Posterior vena cava (tissue), 2 donors: ENCODE measurements around the gene MUC20. TPM values are rescaled to one million over a fixed set of nuclear protein-coding genes. Genes with fewer than 3 reads are reported as not detected.

Source experiments
- DNase-seq: peaks from one replicate; pipeline ENCODE4 v3.0.0-alpha.2; 2020; ENCODE audit warnings: low spot score
- intact Hi-C, 2 donors: fragments of 100-400 bp; cut with DNase I; formaldehyde crosslinking; loops; one replicate each; pipeline versions ENCODE4 v1.14.1 to v1.14.2; 2022 to 2023
- total RNA-seq, 2 donors: library from RNA; stranded (reverse); fragmentation: NEBNext Ultra II Directional; extraction: Animal tissue kit (Norgen Biotek cat#: 25700); gene quantifications; one replicate each; pipeline ENCODE4 v1.2.1, GENCODE V29; 2021
- donor health status: DM: yes; HTN: yes; CAD: no.
- donor health status: DM: yes; HTN: yes; CAD: no.

MUC20 gene
- total RNA-seq, 2 donors from 2014 or later, result 3.8 to 9.4 TPM

DNA sequence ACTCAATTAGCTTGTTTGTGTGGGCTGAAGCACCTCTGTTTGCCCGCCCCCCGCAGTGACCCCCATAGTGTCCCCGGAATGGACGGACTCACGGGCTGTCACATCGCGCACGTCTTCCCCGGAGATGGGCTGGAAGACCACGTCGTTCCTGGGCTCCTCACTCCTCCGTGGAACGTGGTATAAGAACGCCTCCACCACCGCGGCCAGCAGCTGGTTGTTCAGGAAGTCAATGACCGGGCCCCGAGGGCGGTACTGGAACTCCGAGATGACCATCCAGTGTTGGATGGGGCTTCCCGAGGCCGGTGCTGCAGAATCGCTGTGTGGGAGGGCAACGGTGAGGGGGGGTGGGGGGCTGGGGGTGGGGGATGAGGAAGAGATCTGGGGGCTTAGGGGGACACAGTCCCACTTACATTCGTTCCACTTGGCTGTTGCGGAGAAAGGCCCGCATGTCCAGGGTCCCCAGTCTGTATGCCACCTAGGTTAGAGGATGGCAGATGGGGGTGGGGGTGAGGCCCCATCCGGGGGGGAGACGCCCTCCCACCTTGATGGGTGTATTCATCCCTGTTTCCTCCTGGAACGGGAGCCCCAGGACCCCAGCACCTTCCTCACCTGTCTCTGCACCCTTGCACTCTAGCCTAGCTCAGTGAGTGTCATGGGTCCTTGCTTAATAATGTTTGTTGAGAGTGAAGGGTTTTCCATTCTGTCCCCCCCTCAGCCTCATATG, 30.2 kb downstream of the MUC20 start:
- intact Hi-C loops, result no loop called here
- peak; percentile 80 for DNase-seq

DNA sequence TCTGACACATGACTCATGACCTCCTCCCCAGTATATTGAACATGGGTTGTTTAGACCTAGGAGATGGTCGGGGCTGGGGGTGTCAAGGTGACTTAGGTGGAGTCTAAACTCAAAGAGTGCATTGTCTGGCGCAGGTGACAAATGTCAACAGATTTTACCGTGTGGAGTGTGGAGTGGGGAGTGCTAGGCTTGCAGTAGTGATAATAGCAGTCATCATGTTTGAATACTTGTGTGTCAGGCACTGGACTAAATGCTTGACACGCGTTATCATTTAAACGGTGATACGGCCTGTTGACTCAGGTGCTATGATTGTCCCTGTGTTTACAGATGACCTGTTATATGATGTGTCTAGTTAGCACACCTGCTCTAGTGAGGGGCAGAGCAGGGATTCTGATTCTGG, 30.8 kb downstream of the MUC20 start:
- intact Hi-C loops, result no loop called here
- DNase-seq, result peak; percentile 32

DNA sequence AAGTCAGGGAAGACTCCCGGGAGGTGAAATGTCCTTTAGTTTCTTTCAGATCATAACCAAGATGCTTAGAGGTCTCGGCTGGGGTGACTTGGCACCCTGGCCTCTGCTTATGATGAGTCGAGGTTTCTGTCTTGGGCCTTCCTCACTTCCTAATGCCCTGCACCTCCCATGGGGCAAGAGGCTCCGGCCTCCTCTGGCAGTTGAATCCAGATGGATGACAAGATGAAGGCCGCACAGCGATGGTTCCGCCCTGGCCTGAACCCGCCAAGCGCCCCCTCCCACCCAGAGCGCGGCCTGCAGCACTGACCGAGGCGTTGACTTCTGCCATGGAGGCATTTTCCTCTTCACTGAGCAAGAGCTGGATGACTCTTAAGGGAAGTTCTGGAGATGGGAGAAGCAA, 31.3 kb downstream of the MUC20 start:
- intact Hi-C loops, result no loop called here
- peak; percentile 76 for DNase-seq

DNA sequence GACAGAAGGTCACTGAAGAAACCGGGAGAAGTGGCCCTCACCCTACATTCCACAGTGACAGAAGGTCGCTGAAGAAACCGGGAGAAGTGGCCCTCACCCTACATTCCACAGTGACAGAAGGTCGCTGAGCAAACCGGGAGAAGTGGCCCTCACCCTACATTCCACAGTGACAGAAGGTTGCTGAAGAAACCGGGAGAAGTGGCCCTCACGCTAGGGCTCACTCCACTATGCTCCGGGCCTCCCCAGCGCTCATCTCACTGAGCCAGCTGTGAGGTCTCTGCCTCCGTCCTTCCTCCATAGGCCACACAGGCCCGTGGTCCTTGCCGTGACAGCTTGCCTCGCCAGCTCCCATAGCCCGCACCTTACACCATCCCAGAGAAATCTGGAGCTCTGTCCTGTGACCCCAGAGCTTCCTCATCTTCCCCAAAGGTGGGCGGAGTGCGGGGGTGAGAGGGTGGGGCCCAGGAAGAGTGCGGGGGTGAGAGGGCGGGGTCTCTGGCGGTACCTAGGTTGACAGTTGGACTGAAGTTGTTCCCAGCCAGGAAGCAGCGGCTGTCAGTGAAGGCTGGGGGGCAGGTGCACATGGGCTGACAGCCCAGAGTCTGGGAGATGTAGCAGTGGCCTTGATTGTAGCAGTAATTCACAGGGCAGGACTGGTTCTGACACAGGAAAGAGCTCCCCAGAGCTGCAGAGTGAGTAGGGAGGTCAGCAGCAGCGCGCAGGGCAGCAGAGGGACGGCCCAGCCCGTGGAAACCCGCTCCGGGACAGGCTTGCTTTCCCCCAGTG, 32.0 kb downstream of the MUC20 start:
- DNase-seq, result peak; percentile 61
- intact Hi-C loops, result no loop called here

DNA sequence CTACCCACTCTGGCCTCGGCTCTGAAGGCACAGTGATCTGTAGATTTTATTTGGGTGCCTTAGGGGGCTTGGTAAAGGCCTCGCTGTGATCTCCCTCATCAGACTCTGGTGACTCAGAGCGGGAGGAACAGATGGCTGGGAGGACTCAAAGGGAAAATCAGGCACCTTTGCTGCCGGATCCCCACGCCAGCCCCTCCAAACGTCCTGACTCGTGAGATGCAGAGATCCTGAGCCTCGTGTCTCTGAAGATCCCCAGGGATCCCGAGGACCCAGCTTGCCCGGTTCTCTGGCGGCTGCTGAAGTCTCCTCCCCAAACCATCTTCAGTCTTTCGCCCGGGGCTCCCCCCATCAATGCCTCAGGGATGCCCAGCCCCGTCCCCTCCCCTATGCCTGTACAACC, 32.8 kb downstream of the MUC20 start:
- intact Hi-C loops, result no loop called here
- DNase-seq, result peak; percentile 52

DNA sequence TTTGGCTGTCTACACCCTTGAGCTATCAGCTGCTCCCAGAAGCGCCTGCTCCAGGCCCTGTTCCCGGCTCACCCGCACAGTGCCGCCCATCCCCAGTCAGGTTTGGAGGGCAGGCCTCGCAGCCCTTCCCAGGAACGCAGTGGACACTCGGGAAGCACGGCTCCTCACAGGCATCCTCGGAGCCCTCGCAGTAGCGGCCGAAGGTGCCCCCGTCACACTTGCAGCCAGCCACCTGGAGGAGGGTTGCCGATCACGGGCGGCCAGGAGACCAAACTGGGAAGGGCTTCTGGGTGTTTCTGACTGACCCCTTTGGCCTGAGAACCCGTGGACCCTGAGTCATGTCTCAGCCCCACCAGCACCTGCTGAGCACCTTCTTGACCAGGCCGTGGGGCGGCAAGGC, 33.4 kb downstream of the MUC20 start:
- intact Hi-C loops, result no loop called here
- DNase-seq, result peak; percentile 67

DNA sequence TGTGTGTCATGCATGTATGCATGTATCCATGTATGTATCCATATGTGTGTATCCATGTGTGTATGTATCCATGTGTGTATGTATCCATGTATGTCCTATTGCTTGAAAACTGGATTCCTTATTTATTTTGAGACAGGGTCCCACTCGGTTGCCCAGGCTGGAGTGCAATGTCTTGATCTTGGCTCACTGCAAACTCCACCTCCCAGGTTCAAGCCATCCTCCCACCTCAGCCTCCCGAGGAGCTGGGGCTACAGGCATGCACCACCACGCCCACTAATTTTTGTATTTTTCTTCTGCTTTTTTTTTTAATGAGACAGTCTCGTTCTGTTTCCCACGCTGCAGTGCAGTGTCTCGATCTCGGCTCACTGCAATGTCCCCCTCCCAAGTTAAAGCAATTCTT, 34.1 kb downstream of the MUC20 start:
- DNase-seq, result no peak
- intact Hi-C loops, result no loop called here

DNA sequence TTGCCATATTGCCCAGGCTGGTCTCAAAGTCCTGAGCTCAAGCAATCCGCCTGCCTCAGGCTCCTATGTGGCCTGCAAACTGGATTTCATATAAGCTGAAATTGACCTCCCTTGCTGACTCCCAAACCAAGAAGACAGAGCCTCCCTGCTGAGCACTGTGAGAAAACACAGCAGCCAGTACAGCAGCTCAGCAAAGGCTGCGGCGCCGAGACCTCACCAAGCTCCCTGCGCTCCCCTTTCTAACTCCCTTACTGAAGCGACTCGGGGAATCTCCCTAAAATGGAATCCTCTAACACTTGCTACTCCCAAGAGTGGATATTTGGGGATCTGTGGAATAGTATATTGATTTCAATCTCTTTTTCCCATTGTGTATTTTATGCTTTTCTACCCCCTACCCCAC, 34.6 kb downstream of the MUC20 start:
- intact Hi-C loops, result no loop called here
- no peak for DNase-seq

DNA sequence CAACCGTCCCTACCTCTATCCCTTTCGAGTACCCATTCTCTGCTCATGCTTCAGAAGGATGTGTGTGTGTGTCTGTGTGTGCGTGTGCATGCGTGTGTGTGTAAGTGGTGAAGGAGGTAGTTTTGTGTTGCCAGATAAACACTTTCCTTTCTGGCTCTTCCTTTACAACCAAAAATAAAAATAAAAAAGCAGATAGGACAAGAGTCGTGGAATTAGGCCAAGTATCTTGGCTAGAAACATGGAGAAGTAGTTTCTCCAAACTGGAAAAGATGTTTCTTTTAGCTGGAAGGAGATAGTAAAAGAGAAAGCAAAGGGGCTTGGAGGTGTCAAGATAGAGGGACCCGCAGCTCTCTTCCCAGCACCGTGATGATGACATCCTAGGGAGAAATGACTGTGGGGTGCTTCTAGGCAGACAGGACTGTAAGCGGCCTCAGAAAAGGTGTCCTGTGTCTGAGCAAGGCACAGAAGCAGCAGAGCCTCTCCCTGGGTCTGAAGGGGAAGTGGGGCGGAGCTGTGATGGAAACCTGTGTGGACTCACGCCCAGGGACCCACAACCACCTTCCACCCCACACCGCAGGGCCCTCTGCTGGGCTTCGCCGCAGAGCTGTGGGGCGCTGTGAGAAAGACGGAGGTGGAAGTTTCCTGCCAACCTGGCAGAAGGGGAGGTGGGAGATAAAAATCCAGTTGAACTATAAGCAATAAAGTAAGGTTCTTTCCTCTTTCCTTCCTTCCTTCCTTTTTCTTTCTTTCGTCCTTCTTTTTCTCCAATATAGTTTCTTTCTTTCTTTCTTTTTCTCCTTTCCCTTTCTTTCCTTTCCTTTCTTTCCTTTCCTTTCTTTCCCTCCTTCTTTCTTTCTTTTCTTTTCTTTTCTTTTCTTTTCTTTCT, 35.3 kb downstream of the MUC20 start:
- intact Hi-C loops, result no loop called here
- DNase-seq, result peak; percentile 62

DNA sequence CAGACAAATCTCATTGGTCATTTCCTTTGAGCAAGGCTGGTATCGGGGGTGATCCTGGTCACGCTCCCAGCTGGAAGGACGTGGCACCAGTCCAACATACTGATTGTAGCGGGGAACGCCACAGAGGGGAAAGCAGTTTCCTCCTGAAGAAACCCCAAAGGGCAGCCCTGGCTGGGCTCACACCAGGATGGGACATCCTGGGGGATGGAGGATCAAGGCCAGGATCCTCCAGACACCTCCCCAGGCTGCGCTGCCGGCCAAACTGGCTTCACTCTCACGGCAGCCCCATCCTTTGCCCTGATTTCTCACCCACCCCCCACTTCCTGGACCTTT, 36.6 kb downstream of the MUC20 start:
- peak; percentile 77 for DNase-seq
- intact Hi-C loops, result no loop called here

DNA sequence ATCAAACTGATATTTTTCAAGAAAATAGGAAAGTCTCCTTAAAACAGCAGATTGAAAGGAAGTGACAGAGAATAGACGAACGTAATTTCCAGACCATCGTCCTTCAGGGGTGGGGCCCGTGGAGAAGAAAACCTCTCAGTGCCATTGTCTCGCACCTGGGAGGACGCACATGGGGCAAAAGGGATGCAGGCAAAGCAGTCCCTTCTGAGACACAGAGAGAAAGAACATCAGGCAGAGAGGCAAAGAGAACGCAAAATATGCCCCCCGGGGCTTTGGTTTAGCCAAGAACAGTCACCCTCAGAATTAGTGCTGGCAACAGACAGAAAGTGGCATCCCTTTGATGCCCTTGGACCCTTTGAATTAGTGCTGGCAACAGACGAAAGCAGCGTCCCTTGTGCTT, 37.0 kb downstream of the MUC20 start:
- DNase-seq, result peak; percentile 34

DNA sequence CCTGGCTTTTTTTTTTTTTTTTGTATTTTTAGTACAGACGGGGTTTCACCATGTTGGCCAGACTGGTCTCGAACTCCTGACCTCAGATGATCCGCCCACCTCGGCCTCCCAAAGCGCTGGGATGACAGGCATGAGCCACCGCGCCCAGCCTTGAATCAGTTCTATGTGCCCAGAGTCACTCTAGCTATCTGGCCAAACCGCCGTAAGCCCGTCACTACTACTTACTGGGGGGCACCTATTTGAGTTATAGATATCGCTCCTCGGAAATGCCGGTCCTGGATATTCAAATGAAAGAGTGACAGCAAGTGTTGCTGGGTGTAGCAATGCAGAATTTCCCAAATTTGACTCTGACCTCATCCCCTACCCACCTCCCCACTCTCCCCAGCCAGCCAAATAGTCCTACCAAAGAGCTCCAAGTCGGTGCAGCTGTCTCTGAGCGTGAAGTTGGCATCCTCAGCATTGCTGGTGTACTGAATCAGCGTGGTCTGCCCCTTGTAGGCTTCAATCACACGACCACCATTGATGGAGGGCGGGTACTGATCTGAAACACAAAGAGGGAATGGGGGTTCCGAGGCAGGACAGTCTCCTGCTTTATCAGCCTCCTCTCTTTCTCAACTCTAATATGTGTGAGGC, 38.1 kb downstream of the MUC20 start:
- intact Hi-C loops, result no loop called here
- peak; percentile 51 for DNase-seq

More for the DNA sequence above, 37.0 kb downstream of the MUC20 start:
- intact Hi-C loops, result no loop called here

DNA sequence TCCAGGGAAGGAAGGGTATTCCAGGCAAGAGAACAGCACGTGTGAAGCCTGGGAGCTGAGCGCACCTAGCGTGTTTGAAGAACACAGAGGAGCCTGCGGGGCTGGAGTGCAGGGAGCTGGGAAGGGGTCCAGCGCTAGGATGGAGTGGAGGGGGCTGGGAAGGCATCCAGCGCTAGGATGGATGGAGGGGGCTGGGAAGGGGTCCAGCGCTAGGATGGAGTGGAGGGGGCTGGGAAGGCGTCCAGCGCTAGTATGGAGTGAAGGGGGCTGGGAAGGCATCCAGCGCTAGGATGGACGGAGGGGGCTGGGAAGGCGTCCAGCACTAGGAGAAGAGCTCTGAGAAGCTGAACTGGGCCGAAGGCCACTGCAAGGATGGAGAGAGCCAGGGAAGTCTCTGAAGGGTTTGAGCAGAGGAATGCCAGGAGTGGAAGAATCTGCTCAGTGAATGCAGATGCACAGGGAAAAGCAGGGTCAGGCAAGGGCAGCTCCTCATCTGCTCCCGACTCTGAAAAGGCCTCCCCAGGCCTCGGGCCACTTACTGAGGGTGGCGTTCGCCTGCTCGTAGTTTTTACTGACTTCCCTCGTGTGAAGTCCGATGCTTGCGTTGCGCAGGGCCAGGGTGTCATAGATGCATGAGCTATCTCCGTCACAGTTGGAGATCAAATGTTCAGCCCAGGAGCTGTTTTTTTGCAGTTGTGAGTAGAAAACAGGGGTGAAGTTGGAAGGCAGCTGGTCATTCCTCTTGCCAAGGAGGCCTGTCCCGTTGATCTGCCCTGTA, 39.8 kb downstream of the MUC20 start:
- intact Hi-C loops, result no loop called here
- peak; percentile 75 for DNase-seq

DNA sequence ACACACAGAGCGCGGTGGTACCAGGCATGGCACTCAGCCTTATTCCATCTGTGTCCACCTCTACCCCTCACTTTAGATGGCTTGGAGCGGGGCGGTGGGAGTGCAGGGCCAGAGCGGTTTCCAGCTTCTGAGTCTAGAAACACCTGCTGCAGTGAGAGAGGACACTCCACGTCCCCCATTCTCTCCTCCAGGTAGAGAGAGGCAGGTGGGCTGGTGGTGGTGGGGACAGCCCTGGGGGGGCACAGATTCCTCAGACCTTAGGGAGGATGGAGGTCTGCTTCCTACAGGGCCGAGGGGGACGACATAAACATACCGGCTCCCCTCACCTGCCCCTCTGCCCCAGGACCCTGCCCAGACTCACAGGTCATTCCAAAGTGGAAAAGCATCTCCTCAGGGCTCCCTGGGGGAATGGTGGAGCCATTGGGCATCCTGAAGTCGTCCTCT, 40.4 kb downstream of the MUC20 start:
- DNase-seq, result peak; percentile 73
- intact Hi-C loops, result no loop called here

DNA sequence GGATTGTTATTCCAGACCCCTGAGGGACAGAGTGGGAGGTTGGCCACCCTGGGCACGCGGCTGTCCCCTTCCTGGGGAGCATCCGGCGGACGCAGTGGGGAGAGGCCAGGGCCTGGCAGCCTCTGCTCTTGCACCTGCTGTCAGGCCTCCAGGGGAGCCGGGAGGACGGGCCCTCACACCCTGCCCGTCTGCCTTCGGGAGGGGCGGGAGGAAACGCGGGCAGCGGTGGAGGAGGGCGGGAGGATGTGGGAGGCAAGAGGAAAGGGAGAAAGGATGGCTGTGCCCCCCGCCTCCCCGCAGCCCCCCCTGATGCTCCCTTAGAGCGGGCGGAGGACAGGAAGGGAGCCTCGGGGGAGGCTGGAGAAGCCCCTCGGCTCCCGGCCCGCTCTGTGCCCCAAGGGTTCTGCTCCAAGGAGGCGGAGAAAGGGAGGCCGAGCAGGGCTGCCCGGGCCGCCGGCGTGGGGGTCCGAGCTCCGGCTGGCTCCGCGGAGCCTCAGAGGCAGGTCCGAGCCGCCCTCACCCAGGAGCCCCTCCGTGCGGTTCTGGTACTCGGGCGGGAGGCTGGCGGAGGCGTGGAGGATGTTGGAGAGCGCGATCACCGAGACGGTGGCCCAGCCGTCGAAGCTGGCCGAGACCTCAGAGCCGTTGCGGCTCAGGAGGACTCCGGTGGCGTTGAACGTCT, 40.9 kb downstream of the MUC20 start:
- DNase-seq, result peak; percentile 73
- intact Hi-C loops, result no loop called here

DNA sequence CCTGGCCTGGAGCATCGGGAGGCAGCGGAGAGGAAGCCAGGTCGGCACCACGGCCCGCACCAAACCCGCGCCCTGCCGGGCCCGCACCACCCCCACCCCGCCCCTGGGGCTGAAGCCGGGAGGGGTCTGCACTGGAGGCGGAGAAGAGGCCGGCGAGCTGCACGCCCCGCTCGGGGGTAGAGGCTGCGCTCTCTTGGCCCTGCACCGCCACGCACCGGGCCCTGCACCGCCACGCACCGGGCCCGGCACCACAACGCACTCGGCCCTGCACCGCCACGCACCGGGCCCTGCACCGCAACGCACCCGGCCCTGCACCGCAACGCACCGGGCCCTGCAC, 41.4 kb downstream of the MUC20 start:
- no peak for DNase-seq
- intact Hi-C loops, result no loop called here

DNA sequence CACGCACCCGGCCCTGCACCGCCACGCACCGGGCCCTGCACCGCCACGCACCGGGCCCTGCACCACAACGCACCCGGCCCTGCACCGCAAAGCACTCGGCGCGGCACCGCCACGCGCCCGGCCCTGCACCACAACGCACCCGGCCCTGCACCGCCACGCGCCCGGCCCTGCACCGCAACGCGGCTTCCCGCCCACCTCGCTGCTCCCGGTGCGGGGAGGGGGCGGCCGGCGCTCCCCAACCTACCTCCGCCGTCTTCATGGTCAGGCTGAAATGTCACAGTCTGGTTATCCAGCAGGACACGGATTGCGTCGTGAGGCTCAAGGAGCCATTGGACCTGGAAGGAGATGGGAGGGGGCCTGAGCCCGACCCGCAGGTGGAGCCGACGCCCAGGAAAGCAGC, 41.8 kb downstream of the MUC20 start:
- DNase-seq, result peak; percentile 68
- intact Hi-C loops, result no loop called here

DNA sequence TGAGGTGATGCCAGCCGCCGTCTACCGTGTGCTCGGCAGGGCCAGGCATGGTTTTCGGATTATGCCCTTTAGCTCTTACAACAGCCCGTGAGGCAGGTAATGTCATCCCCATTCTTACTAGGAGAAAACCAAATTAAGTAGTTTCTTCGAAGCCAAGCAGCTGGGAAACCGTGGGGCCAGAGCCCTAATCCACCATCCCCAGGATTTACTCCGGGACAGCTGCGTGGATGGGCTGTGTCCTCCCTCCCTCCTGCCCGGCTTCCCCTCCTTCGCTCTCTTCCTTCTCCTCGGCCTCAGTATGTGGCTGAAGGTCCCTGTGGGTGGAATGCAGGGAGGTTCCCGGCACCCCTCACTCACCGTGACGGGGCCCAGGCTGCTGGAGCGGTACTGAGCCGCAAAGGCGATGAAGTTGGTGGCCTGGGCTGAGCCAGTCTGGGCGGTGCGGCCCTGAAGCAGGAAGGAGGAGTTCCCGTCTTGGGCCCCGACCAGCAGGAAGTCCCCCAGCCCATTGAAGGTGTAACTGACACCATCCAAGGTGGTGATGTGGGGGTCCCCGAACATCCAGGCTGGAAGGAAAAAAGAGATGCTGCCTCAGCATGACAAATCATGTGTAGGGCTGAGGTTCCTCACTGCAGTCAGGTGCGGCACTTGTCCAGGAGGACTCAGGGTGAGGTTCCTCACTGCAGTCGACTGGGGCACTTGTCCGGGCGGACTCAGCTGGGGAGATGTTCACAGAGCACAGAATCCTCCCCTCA, 42.5 kb downstream of the MUC20 start:
- DNase-seq, result peak; percentile 67
- intact Hi-C loops, result no loop called here
